ENCODE measurements around the gene IFT57.

GRCh38 chr3:108157273-108157672 is 65.0 kb downstream of the IFT57 start:
- TF ChIP-seq EZH2phosphoT487 (IDR thresholded peaks at IDR 0.05) (no peak), CTCF (IDR thresholded peaks at IDR 0.05) (no peak), EZH2 (IDR thresholded peaks at IDR 0.05) (no peak)
